Measurements from ENCODE around the gene LCN12. TPM values are rescaled to one million over a fixed set of nuclear protein-coding genes. Genes with fewer than 3 reads are reported as not detected.

LCN12 gene
- total RNA-seq, 1 donor: not detected

DNA sequence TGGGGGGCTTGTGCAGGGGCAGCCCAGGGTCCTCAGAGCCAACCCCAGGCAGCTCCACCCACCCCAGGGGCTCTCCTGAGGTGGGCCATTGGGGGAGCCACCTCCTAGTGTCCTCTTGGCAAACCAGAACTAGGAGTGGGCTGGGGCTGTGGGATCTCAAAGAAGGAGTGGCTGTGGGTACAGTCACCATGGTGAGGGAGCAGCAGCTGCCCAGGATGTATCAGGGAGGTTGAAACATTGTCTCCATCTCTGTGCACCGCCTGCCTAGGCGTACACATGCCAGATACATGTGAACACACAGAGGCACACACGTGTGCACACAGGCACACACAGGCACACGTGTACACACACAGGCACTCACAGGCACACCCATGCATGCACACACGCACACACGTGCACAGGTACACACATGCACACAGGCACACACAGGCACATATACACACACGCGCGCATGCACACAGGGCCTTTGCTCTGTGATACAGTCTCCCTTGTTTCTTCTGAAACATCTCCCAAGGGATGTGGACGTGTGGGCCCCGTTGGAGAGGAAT, 10.7 kb downstream of the LCN12 start:
- DNase-seq (ENCODE audit: low read depth): no peak
- TF ChIP-seq, protein P1, sequence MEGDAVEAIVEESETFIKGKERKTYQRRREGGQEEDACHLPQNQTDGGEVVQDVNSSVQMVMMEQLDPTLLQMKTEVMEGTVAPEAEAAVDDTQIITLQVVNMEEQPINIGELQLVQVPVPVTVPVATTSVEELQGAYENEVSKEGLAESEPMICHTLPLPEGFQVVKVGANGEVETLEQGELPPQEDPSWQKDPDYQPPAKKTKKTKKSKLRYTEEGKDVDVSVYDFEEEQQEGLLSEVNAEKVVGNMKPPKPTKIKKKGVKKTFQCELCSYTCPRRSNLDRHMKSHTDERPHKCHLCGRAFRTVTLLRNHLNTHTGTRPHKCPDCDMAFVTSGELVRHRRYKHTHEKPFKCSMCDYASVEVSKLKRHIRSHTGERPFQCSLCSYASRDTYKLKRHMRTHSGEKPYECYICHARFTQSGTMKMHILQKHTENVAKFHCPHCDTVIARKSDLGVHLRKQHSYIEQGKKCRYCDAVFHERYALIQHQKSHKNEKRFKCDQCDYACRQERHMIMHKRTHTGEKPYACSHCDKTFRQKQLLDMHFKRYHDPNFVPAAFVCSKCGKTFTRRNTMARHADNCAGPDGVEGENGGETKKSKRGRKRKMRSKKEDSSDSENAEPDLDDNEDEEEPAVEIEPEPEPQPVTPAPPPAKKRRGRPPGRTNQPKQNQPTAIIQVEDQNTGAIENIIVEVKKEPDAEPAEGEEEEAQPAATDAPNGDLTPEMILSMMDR (IDR thresholded peaks at IDR 0.05; ENCODE audit: insufficient read depth, low read length): no peak
- H3K4me3 ChIP-seq (ENCODE audit: low read depth, low read length): no peak overlapping the region

GRCh38 chr9:136963341-136963740, 11.3 kb downstream of the LCN12 start:
- no peak overlapping the region for H3K4me3 ChIP-seq (ENCODE audit: low read depth, low read length)
- no peak for DNase-seq (ENCODE audit: low read depth)
- TF ChIP-seq, protein P1 (IDR thresholded peaks at IDR 0.05; ENCODE audit: insufficient read depth, low read length): no peak

GRCh38 chr9:136963751-136964150, 11.7 kb downstream of the LCN12 start:
- no peak overlapping the region for H3K4me3 ChIP-seq (ENCODE audit: low read depth, low read length)
- no peak for DNase-seq (ENCODE audit: low read depth)
- TF ChIP-seq, protein P1 (IDR thresholded peaks at IDR 0.05; ENCODE audit: insufficient read depth, low read length): no peak

- DNase-seq (ENCODE audit: low read depth): no peak
- H3K4me3 ChIP-seq (ENCODE audit: low read depth, low read length): no peak overlapping the region
- TF ChIP-seq, protein P1 (IDR thresholded peaks at IDR 0.05; ENCODE audit: insufficient read depth, low read length): no peak
These were observed 12.2 kb downstream of the LCN12 start for GRCh38 chr9:136964171-136964689.

GRCh38 chr9:136964833-136965422, 12.9 kb downstream of the LCN12 start:
- TF ChIP-seq, protein P1 (IDR thresholded peaks at IDR 0.05; ENCODE audit: insufficient read depth, low read length): no peak
- H3K4me3 ChIP-seq (ENCODE audit: low read depth, low read length): no peak overlapping the region
- no peak for DNase-seq (ENCODE audit: low read depth)

DNA sequence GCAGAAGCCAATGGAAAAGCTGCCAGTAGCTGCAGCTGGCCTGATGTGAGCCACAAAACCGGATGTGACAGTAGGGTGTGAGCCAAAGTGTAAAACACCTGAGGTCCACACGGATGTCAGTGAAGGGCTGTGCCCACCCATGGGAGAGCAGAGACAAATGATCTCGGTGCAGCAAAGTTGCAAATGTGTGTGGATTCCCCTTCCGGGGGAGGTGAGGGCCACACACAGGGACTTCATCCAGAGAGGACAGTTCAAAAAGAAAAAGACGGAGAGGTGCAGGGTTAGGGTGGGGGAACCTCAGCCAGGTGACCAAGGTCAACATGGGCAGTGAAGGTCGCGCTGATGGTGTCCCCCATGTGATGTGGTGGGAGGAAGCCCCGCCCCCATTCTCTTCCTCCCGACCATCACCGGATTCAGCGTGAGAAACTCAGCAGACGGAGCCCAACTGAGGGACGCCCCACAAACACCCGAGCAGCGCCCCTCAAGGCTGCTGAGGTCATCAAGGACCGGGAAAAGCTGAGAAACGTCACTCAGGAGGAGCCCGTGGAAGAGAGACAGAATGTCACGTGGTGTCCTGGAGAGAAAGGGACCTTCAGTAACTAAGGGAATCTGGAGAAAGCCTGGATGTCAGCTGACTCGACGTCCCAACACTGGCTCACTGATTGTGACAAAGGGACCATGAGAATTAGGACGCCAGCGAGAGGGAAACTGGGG, 13.9 kb downstream of the LCN12 start:
- no peak for DNase-seq (ENCODE audit: low read depth)
- no peak overlapping the region for H3K4me3 ChIP-seq (ENCODE audit: low read depth, low read length)
- TF ChIP-seq, protein P1 (IDR thresholded peaks at IDR 0.05; ENCODE audit: insufficient read depth, low read length): no peak

Data from fibroblast of the aortic adventitia (primary cell).